DMS 273 (cell line): Measurements from ENCODE around the gene ZNF554.
"Not testable (repeated sequence)": the region's sequence is repeated elsewhere in the genome, so short reads cannot be mapped to it uniquely, and the experiment has no call there.

Experiments
- DNase-seq: peaks from one replicate; lab custom pipeline; 2025; ENCODE audit not compliant: unreplicated experiment; lab: John Stamatoyannopoulos, UW

The ZNF554 gene

GRCh38 chr19:2806736-2807378 is 12.8 kb upstream of the ZNF554 start:
- DNase-seq: no peak

DNA sequence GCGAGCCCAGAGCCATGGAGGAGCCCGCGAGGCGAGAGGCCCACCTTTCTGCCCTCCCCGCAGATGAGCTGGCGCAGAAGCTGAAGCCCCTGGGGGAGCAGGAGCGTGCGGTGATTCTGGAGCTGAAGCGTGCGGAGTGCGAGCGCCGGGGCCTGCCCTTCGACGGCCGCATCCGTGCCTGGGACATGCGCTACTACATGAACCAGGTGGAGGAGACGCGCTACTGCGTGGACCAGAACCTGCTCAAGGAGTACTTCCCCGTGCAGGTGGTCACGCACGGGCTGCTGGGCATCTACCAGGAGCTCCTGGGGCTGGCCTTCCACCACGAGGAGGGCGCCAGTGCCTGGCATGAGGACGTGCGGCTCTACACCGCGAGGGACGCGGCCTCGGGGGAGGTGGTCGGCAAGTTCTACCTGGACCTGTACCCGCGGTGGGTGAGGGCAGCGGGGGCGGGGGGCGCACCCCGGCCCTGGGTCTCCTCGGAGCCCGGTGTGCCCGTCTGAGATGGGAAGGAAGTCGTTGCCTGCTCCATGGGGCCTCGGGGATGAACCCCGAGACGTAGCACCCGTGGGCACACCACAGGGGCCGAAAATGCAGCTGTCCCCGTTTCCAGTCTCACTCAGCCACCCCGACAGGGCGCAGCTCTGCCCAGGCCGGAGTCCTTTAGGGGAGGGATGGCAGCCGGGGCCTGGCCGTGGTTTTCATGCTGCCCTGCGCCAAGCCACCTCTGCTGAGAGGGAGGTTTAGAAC is 12.1 kb upstream of the ZNF554 start:
- DNase-seq: no peak

- no peak for DNase-seq
Observed at GRCh38 chr19:2808129-2808941, 11.3 kb upstream of the ZNF554 start.

DNA sequence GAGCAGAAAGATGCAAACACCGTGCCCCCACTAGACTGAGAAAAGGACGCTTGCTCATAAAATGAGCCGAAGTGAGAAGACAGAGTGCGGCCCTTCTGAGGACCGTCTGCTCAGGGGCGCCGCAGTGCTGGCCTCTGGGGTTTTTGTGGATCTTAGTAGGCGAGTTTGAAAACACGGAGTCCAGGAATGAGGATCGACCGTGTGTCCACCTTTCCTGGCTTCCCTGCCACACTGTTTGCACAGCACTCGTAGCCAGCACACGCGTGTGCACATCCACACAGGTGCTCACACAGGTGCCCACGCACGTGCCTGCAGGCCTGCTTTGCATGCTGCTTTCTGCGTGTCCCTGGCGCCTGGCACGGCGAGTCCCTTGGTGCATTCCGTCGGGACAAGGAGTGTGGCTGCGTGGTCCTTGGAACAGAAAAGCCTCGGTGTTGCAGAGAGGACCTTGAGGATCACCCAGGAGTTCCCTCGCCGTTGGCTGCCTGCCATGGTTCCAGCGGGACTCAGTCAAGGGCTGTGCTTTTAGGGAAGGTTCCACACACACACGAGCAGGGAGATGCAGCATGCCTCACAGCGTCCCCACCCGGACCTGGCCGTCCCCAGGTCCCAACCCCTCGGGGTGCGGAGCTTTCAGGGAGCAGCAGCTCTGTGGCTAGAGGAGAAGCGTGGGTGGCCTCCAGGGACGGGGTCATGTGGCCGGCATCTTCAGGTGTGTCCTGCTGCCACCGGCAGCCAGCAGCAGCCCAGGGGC is 10.1 kb upstream of the ZNF554 start:
- no peak for DNase-seq

- DNase-seq: no peak
Observed at GRCh38 chr19:2810141-2811091, 9.3 kb upstream of the ZNF554 start.

GRCh38 chr19:2811221-2811722 is 8.4 kb upstream of the ZNF554 start:
- no peak for DNase-seq

GRCh38 chr19:2811735-2812413 is 7.8 kb upstream of the ZNF554 start:
- no peak for DNase-seq

GRCh38 chr19:2812414-2813234 is 7.0 kb upstream of the ZNF554 start:
- DNase-seq: no peak

DNA sequence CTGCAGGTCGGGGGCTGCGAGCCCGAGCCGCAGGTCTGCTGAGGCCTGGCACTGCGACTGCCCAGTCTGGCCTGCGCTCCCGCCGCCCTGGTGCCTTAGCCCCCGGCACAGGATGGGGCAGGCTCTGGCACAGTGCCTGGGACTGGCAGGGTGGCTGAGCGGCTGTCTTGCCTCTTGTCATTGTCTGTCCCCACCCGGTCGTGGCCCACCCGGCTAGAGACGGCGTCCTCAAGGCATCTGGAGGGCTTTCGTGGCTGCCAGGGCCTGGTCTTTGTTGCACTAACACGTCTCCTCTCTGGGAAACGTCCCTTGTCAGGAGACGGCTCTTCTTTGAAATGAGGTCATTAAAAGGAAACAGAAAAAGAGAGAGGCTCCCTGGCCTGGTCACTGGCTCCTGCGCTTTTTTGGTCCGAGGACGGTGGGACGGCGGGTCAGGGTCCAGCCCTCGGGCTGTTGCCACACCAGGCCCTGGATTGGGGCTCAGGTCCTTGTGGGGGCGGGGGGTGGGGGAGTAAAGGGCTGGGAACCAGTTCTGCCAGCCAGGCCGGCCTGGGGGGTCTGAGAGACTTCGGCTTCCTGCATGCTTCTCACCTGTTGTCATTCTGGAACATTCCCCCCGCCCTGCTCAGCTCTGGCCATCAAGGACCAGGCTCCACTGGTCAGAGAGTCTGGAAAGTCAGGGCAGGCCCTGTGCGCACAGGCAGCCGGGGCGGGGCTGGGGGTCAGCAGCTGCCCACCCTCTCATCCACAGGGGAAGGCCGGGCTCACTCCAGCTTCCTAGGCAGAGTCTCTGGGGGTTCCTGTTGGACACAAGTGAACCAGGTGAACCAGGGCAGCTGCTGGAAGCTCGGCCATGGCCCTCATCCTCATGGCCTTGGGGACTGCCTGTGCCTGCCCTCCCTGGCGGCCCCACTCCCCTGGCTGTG is 6.2 kb upstream of the ZNF554 start:
- DNase-seq: no peak

- no peak for DNase-seq
Observed at GRCh38 chr19:2814426-2814825, 5.2 kb upstream of the ZNF554 start.

GRCh38 chr19:2815191-2815614 is 4.5 kb upstream of the ZNF554 start:
- DNase-seq: no peak

- no peak for DNase-seq
Observed at GRCh38 chr19:2815923-2816322, 3.7 kb upstream of the ZNF554 start.

DNA sequence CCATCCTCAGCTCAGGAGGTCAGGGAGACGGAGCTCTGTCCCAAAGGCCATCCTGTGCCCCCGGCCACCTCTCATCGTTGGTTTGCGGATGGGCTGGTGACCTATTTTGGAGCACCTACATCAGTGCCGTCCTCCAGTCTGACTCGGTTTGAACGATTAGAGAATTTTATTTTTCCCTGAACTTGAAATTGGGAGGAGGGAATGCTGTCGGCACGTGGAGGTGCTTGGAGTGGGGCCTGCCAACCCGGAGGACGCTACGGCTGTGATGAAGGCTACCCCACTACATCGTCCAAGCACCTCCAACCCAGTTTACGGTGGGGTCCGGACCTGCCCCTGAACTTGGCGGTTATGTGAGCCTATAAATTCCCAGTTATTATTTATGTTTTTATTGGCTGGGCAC is 3.0 kb upstream of the ZNF554 start:
- DNase-seq: no peak

DNA sequence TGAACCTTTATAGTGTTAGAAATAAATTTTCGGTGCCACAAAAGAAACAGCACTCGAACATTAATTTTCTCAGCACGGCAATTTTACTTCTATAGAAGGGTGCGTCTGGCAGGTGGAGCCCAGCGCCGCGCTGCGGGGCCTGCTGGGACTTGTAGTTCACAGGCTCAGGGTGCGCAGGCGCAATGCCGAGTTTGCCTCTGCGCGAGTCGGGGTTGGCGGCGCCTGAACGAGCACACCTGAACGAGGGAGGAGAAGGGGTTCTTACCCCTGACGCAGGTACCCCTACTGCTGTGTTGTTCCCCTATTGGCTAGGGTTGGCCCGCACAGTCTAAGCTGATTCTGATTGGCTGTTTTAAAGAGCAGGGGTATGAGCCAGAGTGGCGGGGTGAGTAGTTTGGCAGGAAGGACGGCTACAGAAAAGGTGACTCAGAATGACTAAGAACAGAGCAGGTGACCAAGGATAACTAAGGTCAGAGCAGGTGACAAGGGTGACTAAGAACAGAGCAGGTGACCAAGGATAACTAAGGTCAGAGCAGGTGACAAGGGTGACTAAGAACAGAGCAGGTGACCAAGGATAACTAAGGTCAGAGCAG is 2.3 kb upstream of the ZNF554 start:
- DNase-seq: not testable (repeated sequence)

GRCh38 chr19:2820112-2820702 is 539 bp downstream of the ZNF554 start:
- DNase-seq: peak; percentile 55

DNA sequence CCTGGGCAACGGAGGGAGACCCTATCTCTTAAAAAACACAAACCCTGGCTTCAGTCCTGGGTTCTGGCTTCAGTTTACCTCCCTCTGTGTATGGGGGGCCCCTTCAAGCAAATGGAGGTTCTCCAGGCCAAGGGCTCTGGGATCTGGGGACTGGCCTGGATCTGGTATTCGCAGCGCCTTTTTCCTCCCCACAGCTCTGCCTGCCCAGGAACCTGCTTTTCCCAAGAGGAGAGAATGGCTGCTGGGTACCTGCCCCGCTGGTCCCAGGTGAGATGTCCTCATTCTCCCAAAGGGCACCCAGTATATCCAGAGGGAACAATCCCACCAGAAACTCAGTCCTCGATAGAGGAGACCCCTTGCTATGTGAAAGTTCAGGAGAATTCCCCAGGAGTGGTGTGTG is 3.2 kb downstream of the ZNF554 start:
- no peak for DNase-seq

GRCh38 chr19:2823646-2824045 is 4.0 kb downstream of the ZNF554 start:
- no peak for DNase-seq
